HEK293T (cell line): Measurements from ENCODE around the gene TSPAN33.

ENCODE experiments used
- ARNT ChIP-seq: fragments of 450-650 bp; IDR thresholded peaks from 2 replicates; pipeline ENCODE4 v1.6.1; 2017; ENCODE audit warnings: mild to moderate bottlenecking
- BHLHE40 ChIP-seq: fragments of 450-650 bp; IDR thresholded peaks from 2 replicates; pipeline ENCODE4 v1.6.1; 2016; ENCODE audit warnings: mild to moderate bottlenecking, moderate library complexity, borderline replicate concordance
- CTBP1 ChIP-seq: fragments of 450-650 bp; IDR thresholded peaks from 2 replicates; pipeline ENCODE4 v1.6.1; 2016; ENCODE audit warnings: borderline replicate concordance
- FOXK2 ChIP-seq: fragments of 450-650 bp; IDR thresholded peaks from 2 replicates; pipeline ENCODE4 v1.6.1; 2016; ENCODE audit warnings: mild to moderate bottlenecking
- FOXM1 ChIP-seq: fragments of 450-650 bp; IDR thresholded peaks from 2 replicates; pipeline ENCODE4 v1.6.1; 2017; ENCODE audit warnings: mild to moderate bottlenecking, borderline replicate concordance
- L3MBTL2 ChIP-seq: fragments of 450-650 bp; conservative IDR thresholded peaks from 2 replicates; pipeline ENCODE4 v1.6.1; 2016; ENCODE audit warnings: mild to moderate bottlenecking

GRCh38 chr7:129193892-129194291 is 49.4 kb downstream of the TSPAN33 start:
- TF ChIP-seq FOXM1 (no peak), CTBP1 (no peak), BHLHE40 (no peak), ARNT (no peak), L3MBTL2 (no peak), FOXK2 (no peak)
